ENCODE data around the gene SIX1.

GRCh38 chr14:60643141-60643462 is 6.2 kb downstream of the SIX1 start:
- no peak for TF ChIP-seq PBX3 (CRISPR knock-in tag; IDR thresholded peaks at IDR 0.05)
- TF ChIP-seq CTCF (tag by site-specific recombination; IDR thresholded peaks at IDR 0.05) = no peak
